Vagina (tissue), 2 donors: ENCODE results near the gene ERC2. TPM values are rescaled to one million over a fixed set of nuclear protein-coding genes. Genes with fewer than 3 reads are reported as not detected.

Source experiments
- DNase-seq, 2 donors: peaks; one replicate each; pipeline ENCODE4 v3.0.0-alpha.2; 2017; ENCODE audit errors: extremely low spot score in 2 of 2
- H3K27ac ChIP-seq: fragments of 200-600 bp; sonication (generic); one replicate; pipeline ENCODE4 v1.5.1; 2019
- H3K27me3 ChIP-seq: fragments of 200-600 bp; sonication (generic); one replicate; pipeline ENCODE4 v1.5.1; 2019
- H3K36me3 ChIP-seq, 2 donors: fragments of 200-600 bp; sonication (generic); one replicate each; pipeline ENCODE4 v1.5.1; 2017 to 2019
- H3K4me1 ChIP-seq: fragments of 200-600 bp; sonication (generic); one replicate; pipeline ENCODE4 v1.5.1; 2019
- H3K4me3 ChIP-seq, 2 donors: fragments of 200-600 bp; sonication (generic); 1 replicate in 1 of 2; 2 replicates in 1 of 2; pipeline ENCODE4 v1.5.1; 2016 to 2019
- H3K9me3 ChIP-seq: fragments of 200-600 bp; sonication (generic); one replicate; pipeline ENCODE4 v1.5.1; 2019
- CTCF ChIP-seq, 3 experiments: fragments of 450-650 bp in 2 of 3; fragments of 200-600 bp in 1 of 3; sonication (generic) in 1 of 3; IDR thresholded peaks; one replicate each; pipeline ENCODE4 v1.5.1; 2017 to 2019; ENCODE audit warnings: antibody characterized with exemption in 3 of 3, mild to moderate bottlenecking in 2 of 3, moderate library complexity in 2 of 3
- POLR2A ChIP-seq, 2 donors: fragments of 450-650 bp; IDR thresholded peaks; one replicate each; pipeline ENCODE4 v1.6.1; 2017; ENCODE audit warnings: antibody characterized with exemption in 2 of 2, mild to moderate bottlenecking in 2 of 2, moderate library complexity in 2 of 2
- POLR2AphosphoS5 ChIP-seq, 2 donors: sonication (generic); formaldehyde crosslinking; IDR thresholded peaks; one replicate each; pipeline ENCODE4 v1.9.0; 2017; ENCODE audit warnings: antibody characterized with exemption in 2 of 2, mild to moderate bottlenecking in 2 of 2, low read depth in 1 of 2; ENCODE audit not compliant: insufficient read depth in 1 of 2
- intact Hi-C: fragments of 100-400 bp; cut with DNase I; formaldehyde crosslinking; loops from one replicate; pipeline ENCODE4 v1.15.1; 2023
- microRNA-seq: library from miRNA; unstranded; fragments of <30 nt; microRNA quantifications from one replicate; pipeline ENCODE4, GENCODE V29; 2017; ENCODE audit warnings: borderline number of aligned reads, borderline replicate concordance
- small RNA-seq: library from RNA; depleted of rRNA; stranded (forward); fragments of <200 nt; gene quantifications from one replicate; pipeline ENCODE3, GENCODE V24; 2016
- total RNA-seq: library from RNA; depleted of rRNA; stranded (reverse); fragments of >200 nt; gene quantifications from one replicate; pipeline ENCODE4 v1.2.3, GENCODE V29; 2016

Gene ERC2
- total RNA-seq, 1 donor from 2014 or later, result 1.2 TPM

DNA sequence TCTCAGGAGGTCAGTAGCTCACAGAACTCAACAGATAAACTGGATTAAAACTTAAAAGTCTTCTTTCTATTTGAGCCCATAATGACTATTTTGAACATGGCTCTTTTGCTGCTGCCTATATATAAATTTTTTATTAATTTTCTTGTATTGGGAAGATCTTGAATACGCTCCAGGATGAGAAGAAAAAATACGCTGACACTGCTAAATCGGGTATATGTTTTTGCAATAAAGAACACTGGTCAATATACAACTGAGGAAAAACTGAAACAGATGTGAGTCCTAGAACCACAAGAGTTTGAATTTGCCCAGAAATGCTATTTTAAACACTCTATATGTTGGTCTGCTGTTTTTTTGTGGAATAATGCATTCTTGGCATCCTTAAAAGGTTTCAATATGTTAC, 1001.7 kb downstream of the ERC2 start:
- TF ChIP-seq POLR2A (IDR thresholded peaks at IDR 0.05), result no peak
- Histone ChIP-seq H3K4me1 (no peaks in the 10 kb centered on the region), H3K4me3 (no peak overlapping the region), H3K27ac (no peak overlapping the region), H3K27me3 (no peaks in the 10 kb centered on the region), H3K9me3 (no peaks in the 10 kb centered on the region), H3K36me3 (peaks cover 0 to 6% of the 10 kb centered on the region in 2 donors)
- no peak for DNase-seq
- intact Hi-C loops, result no loop called here

GRCh38 chr3:55461896-55462295, 1006.4 kb downstream of the ERC2 start:
- TF ChIP-seq POLR2AphosphoS5 (IDR thresholded peaks at IDR 0.05; ENCODE audit: insufficient read depth in 1 of 2, low read depth in 1 of 2), result no peak
- no peak for TF ChIP-seq POLR2A (IDR thresholded peaks at IDR 0.05)
- no peak for TF ChIP-seq CTCF (IDR thresholded peaks at IDR 0.05)

DNA sequence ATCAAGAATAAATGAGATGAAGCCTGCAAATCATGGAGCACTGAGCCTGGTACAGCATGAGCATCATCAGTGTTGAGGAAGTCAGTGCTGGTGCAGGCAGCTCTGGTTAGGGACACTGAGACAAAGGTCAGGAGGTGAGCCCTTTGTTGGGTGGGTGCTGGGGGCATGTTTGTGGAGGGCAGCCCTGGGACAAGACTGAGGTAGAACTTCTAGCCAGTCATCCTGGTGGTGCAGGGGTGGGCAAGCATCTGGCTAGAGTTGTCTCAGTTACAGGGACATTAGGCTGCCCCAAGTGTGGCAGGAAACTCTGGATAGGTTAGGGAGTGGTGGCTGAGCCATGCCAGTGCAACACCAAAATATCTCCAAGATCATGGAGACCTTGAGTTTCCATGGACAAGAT, 1008.4 kb downstream of the ERC2 start:
- DNase-seq, result peak in 1 of 2 donors; percentile 56
- Histone ChIP-seq H3K4me3 (no peak overlapping the region), H3K27ac (no peak overlapping the region), H3K36me3 (no peaks in the 10 kb centered on the region), H3K27me3 (no peaks in the 10 kb centered on the region), H3K9me3 (no peaks in the 10 kb centered on the region), H3K4me1 (no peaks in the 10 kb centered on the region)
- TF ChIP-seq CTCF (IDR thresholded peaks at IDR 0.05), result no peak
- TF ChIP-seq POLR2A (IDR thresholded peaks at IDR 0.05), result no peak
- TF ChIP-seq POLR2AphosphoS5 (IDR thresholded peaks at IDR 0.05; ENCODE audit: insufficient read depth in 1 of 2, low read depth in 1 of 2), result no peak
- intact Hi-C loops, result no loop called here

More at GRCh38 chr3:55461896-55462295, 1006.4 kb downstream of the ERC2 start:
- peak; percentile 12 to 37 for DNase-seq
- H3K9me3 ChIP-seq, result no peaks in the 10 kb centered on the region
- no peaks in the 10 kb centered on the region for H3K4me1 ChIP-seq
- no peak overlapping the region for H3K4me3 ChIP-seq
- H3K36me3 ChIP-seq, result no peaks in the 10 kb centered on the region
- H3K27me3 ChIP-seq, result no peaks in the 10 kb centered on the region
- H3K27ac ChIP-seq, result no peak overlapping the region
- intact Hi-C loops, result no loop called here

Small RNAs within 50 kb of the gene (microRNA-seq; reads per million reads assigned to microRNA genes)
- not detected for gene MIR3938

Small RNAs within 50 kb of the gene (small RNA-seq; reads per million reads assigned to genes)
- gene MIR3938 (not detected), gene RNA5SP133 (not detected)

Other genes with a start within 250 kb of the ERC2 start
- gene CCDC66, start 88.7 kb upstream of the ERC2 start, total RNA-seq, result 19.2 TPM
- 50.3 TPM for gene TASOR, start 214.8 kb upstream of the ERC2 start, total RNA-seq